HepG2 (cell line): ENCODE data around the gene PP2D1. TPM values are rescaled to one million over a fixed set of nuclear protein-coding genes. Genes with fewer than 3 reads are reported as not detected.

ENCODE experiments used
- ARNTL ChIP-seq: sonication (generic); formaldehyde crosslinking; IDR thresholded peaks from 2 replicates; pipeline ENCODE4 v1.4.0; 2020; ENCODE audit warnings: mild to moderate bottlenecking, missing genetic modification reagents
- HNF4A ChIP-seq: sonication (generic); formaldehyde crosslinking; IDR thresholded peaks from 2 replicates; pipeline ENCODE4 v1.4.0; 2020; ENCODE audit warnings: missing genetic modification reagents
- KDM2A ChIP-seq: sonication (generic); formaldehyde crosslinking; IDR thresholded peaks from 2 replicates; pipeline ENCODE4 v1.4.0; 2020; ENCODE audit warnings: low read depth, missing genetic modification reagents, borderline replicate concordance
- NCOA1 ChIP-seq: sonication (generic); formaldehyde crosslinking; IDR thresholded peaks from 2 replicates; pipeline ENCODE4 v1.9.0; 2021; ENCODE audit warnings: missing genetic modification reagents
- RFXANK ChIP-seq: IDR thresholded peaks from 2 replicates; pipeline ENCODE4 v1.6.1; 2016
- THAP11 ChIP-seq: IDR thresholded peaks from 2 replicates; pipeline ENCODE4 v1.6.1; 2016; ENCODE audit warnings: missing biosample characterization, missing genetic modification reagents
- TMF1 ChIP-seq: sonication (generic); formaldehyde crosslinking; IDR thresholded peaks from 2 replicates; pipeline ENCODE4 v1.8.1; 2022; ENCODE audit warnings: low read depth, missing genetic modification reagents
- polyA plus RNA-seq, 8 experiments: library from polyadenylated mRNA; depleted of rRNA in 3 of 8; stranded (reverse) in 7 of 8; unstranded in 1 of 8; fragments of >200 nt; fragmentation: Illumina TruSeq in 4 of 8; extraction: Trizol in 4 of 8; gene quantifications; 2 replicates each; pipeline versions ENCODE4 v1.2.1 to v1.2.3, GENCODE V29; 2011 to 2016; ENCODE audit warnings: low read depth in 4 of 8, missing spikeins in 1 of 8, mixed read lengths in 1 of 8; ENCODE audit not compliant: insufficient read depth in 1 of 8
- total RNA-seq, 5 experiments: library from RNA; depleted of rRNA; stranded (reverse); fragments of >200 nt; fragmentation: Illumina TruSeq; extraction: Trizol; gene quantifications; 2 replicates each; pipeline ENCODE4 v1.2.3, GENCODE V29; 2016; ENCODE audit warnings: low read depth in 1 of 5
- TF ChIP-seq, protein P1 (sequence below): IDR thresholded peaks from 2 replicates; pipeline ENCODE4 v1.6.1; 2012; ENCODE audit warnings: low read length, improper control_type of control experiment
- TF ChIP-seq, protein P2 (sequence below): IDR thresholded peaks from 2 replicates; pipeline ENCODE4 v1.6.1; 2016; ENCODE audit warnings: missing compliant biosample characterization, missing genetic modification reagents, borderline replicate concordance

PP2D1 gene
- total and polyA plus RNA-seq, 2 of the 13 experiments (the other 11 are each of a cell fraction or from before 2014, with no cell fraction given) = not detected

DNA sequence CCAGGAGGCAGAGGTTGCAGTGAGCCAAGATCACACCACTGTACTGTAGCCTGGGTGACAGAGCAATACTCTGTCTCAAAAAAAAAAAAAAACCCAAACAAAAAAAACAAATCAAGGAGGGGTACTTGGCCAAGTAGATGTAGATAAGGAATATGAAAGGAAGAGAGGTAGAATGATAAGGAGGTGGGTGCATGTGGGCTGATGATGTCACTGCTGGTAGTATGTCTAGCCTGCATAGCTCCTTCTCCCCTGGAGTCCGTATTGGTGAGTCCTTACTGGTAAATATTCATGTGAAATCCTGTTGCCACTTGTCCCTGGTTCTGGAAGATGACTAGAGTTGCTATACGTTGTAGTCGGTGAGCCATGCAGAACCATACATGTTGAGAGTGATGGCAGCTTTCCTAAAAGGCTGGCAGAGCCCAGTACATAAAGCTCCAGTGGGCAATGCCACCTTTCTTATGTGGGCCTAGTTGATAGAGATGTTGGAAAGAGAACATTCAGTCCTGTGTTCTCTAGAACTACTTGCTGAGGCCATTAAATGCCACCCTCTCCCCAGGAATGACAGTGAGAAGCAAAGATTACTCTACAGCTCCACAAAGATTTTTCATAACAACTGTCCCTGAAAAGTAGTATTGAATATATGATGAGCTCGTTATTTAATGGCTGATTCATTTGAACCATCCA is 39.2 kb upstream of the PP2D1 start (continued):
- TF ChIP-seq, protein P1, sequence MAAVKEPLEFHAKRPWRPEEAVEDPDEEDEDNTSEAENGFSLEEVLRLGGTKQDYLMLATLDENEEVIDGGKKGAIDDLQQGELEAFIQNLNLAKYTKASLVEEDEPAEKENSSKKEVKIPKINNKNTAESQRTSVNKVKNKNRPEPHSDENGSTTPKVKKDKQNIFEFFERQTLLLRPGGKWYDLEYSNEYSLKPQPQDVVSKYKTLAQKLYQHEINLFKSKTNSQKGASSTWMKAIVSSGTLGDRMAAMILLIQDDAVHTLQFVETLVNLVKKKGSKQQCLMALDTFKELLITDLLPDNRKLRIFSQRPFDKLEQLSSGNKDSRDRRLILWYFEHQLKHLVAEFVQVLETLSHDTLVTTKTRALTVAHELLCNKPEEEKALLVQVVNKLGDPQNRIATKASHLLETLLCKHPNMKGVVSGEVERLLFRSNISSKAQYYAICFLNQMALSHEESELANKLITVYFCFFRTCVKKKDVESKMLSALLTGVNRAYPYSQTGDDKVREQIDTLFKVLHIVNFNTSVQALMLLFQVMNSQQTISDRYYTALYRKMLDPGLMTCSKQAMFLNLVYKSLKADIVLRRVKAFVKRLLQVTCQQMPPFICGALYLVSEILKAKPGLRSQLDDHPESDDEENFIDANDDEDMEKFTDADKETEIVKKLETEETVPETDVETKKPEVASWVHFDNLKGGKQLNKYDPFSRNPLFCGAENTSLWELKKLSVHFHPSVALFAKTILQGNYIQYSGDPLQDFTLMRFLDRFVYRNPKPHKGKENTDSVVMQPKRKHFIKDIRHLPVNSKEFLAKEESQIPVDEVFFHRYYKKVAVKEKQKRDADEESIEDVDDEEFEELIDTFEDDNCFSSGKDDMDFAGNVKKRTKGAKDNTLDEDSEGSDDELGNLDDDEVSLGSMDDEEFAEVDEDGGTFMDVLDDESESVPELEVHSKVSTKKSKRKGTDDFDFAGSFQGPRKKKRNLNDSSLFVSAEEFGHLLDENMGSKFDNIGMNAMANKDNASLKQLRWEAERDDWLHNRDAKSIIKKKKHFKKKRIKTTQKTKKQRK = no peak
- TF ChIP-seq KDM2A (no peak), RFXANK (CRISPR knock-in tag) (no peak), ARNTL (CRISPR knock-in tag) (no peak), TMF1 (CRISPR knock-in tag) (no peak), HNF4A (CRISPR knock-in tag) (no peak), NCOA1 (CRISPR knock-in tag) (no peak), THAP11 (CRISPR knock-in tag) (no peak)
- TF ChIP-seq, protein P2, sequence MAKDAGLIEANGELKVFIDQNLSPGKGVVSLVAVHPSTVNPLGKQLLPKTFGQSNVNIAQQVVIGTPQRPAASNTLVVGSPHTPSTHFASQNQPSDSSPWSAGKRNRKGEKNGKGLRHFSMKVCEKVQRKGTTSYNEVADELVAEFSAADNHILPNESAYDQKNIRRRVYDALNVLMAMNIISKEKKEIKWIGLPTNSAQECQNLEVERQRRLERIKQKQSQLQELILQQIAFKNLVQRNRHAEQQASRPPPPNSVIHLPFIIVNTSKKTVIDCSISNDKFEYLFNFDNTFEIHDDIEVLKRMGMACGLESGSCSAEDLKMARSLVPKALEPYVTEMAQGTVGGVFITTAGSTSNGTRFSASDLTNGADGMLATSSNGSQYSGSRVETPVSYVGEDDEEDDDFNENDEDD = no peak
- TF ChIP-seq, all 625 proteins: peak for 2
